ENCODE results near the gene TNS1.

- no peak for TF ChIP-seq CTCF (IDR thresholded peaks at IDR 0.05)
- TF ChIP-seq POLR2A (IDR thresholded peaks at IDR 0.05) = no peak
Observed at GRCh38 chr2:218017211-218018053, 14.6 kb upstream of the TNS1 start.

All from thyroid gland (tissue), 4 donors.